NCI-H1694 (cell line): Measurements from ENCODE around the gene ARHGEF4.
A peak's percentile ranks its signal among the peaks of the same experiment; 100 is the strongest.

Experiments
- DNase-seq: peaks from one replicate; lab custom pipeline; 2025; lab: John Stamatoyannopoulos, UW

Gene ARHGEF4

GRCh38 chr2:130819608-130820278 lies 17.0 kb upstream of the ARHGEF4 start:
- DNase-seq, result peak; percentile 70

DNA sequence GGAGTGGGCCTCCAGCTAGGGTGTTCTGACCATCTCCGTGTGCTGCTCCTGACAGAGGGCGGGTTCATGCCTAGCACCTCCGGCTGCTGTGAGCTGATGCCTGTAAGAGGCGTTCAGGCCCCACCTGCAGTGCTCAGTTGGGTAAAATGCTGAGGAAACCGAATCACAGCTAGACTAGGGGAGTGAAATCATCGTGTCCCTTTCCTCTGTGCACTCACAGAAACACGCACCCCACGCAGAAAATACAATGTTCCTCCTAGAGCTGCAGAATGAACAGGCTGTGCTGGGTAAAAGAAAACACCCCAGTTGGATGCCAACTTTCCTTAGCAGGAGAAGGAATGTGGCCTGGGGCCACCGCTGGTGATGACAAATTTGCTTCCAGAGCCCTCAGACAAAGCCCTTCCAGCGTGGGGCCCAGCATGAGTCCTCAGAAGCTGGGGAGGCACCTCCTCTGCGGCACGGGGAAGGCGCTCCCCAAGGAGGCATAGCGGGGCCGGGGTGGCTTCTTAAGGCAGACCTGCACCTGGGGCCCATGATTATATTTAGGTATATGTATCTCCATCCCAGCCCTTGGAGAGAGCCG lies 16.3 kb upstream of the ARHGEF4 start:
- peak; percentile 35 for DNase-seq

- no peak for DNase-seq
Observed at GRCh38 chr2:130821867-130822266, 14.8 kb upstream of the ARHGEF4 start.

- no peak for DNase-seq
Observed at GRCh38 chr2:130822766-130823165, 13.9 kb upstream of the ARHGEF4 start.

- no peak for DNase-seq
Observed at GRCh38 chr2:130823171-130823885, 13.4 kb upstream of the ARHGEF4 start.

- DNase-seq, result no peak
Observed at GRCh38 chr2:130823886-130824491, 12.7 kb upstream of the ARHGEF4 start.

DNA sequence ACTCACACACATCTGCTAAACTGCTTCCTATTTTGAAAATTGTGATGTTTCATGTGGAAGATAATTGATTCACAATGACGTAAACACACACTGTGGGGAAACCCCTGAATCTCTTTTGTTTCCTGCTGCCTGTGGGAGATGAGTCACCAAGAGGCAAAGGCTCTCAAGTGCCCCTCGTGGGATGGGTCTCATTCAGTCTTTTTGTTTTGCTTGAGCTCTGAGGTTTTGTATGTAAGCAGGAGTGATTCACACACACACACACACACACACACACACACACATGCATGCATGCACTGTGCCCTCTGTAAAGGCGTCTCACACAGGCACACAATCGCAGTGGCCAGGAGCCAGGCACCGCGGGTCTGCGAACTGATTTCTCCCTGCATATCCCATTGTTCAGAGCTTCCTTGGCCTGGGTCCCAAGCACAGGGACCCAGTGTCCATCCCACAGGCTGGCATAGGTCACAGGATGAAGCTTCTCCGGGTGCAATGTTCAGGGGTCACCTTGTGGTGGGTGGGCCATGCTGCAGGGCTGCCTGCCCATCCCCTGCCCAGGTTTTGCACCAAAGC lies 12.1 kb upstream of the ARHGEF4 start:
- no peak for DNase-seq

GRCh38 chr2:130825231-130825965 lies 11.3 kb upstream of the ARHGEF4 start:
- no peak for DNase-seq

DNA sequence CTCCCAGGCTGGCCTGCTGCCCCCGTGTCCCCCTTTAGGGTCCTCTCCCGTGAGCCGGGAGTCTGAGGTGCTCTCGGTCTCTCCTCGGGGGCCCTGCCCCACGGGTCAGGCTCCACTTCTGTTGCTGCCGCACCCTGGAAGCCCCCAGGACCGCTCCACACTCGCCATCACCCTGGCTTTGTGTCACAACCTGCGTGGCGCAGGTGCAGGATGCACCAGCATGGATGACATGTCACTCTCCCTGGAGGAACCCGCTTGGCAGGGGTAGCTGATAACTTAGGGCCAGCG lies 10.8 kb upstream of the ARHGEF4 start:
- DNase-seq, result no peak

- DNase-seq, result no peak
Observed at GRCh38 chr2:130826419-130826818, 10.3 kb upstream of the ARHGEF4 start.

- DNase-seq, result no peak
Observed at GRCh38 chr2:130826821-130827501, 9.8 kb upstream of the ARHGEF4 start.

GRCh38 chr2:130827502-130828251 lies 9.0 kb upstream of the ARHGEF4 start:
- no peak for DNase-seq

DNA sequence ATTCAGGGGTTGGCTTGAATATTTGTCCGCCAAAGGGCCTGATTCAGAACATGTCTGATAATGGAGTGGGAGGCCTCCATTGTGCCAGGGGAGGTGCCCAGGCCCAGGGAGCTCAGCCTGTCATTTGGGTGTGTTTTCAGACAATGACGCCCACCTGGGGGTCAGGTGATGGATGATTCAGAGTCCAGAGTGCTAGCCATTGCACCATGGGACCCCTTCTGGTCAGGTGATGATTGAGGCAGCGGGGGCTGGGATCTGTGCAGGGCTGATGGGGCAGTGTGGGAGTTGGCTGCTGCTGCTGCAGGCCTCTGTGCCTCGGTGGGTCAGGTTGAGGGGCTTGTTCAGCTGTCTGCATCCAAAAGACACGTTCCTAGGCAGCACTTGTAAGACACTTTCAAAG lies 8.3 kb upstream of the ARHGEF4 start:
- no peak for DNase-seq

GRCh38 chr2:130829015-130829414 lies 7.7 kb upstream of the ARHGEF4 start:
- DNase-seq, result no peak

- DNase-seq, result no peak
Observed at GRCh38 chr2:130830538-130830937, 6.2 kb upstream of the ARHGEF4 start.

DNA sequence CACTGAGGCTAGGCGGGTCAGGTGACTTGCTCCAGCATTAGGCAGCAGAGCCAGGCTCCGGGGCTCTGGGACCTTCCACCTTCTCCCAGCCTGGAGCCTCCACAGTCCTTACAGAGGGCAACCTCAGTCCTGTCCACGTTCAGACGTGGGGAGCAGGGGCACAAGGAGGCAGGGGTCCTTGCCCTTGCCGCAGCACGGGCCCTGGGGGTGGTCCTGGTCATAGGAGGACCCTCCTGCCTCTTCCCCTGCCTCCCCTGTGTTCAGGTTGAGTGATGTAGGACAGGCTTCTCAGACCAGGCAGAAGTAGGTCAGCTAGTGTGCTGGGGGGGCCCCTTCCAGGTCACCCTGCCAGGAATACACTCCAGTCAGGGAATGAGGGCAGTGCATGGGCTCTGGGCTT lies 5.4 kb upstream of the ARHGEF4 start:
- no peak for DNase-seq

DNA sequence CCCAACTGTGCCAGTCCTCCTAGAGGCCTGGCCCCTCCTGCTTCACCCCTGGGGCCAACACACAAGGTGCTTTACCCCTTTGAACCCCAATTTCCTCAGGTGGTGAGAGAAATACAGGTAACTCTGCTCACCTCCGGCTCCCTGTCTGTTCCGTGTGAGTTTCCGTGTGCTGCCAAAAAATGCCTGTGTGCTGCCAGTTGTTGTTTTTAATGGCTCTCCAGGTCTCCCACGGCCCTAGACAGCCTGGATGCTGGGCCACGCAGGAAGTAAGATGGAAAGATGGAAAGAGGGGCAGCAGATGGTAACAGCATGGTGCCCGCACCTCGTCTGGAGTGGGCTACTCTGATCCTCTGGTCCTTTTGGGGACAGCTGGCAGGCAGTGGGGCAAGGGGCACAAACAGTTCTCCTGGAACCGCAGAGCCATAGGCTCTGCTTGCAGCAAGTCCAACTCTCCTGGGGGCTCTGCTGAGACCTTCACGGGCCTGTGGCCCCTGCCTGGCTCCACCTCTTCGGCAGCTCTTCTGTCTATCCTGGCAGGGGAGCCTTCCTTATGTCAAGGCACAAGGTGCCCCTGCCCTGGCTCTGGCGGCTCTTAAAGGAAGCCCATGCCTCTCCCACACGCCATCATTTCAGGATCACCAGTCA lies 4.3 kb upstream of the ARHGEF4 start:
- no peak for DNase-seq

GRCh38 chr2:130834091-130834930 lies 2.4 kb upstream of the ARHGEF4 start:
- no peak for DNase-seq
